ENCODE measurements around the gene STAT2.
"Not testable (repeated sequence)": the region's sequence is repeated elsewhere in the genome, so short reads cannot be mapped to it uniquely, and the experiment has no call there.

STAT2 gene

GRCh38 chr12:56359851-56360767 is at the start of gene STAT2:
STAT2 (minus strand) TSS chr12:56360107; CDS start chr12:56356571, 3,536 bp downstream.
- Histone ChIP-seq H3K9ac (ENCODE audit: low read depth, low read length) (peak within 1 kb of the TSS; percentile 79), H3K4me3 (ENCODE audit: low read depth, low read length) (peak within 1 kb of the TSS; percentile 67), H3K9me3 (ENCODE audit: control insufficient read depth, insufficient read depth, low read length) (no peaks in the 10 kb centered on the region)

GRCh38 chr12:56408799-56409417 is 49.0 kb upstream of the STAT2 start:
- Histone ChIP-seq H3K9me3 (ENCODE audit: control insufficient read depth, insufficient read depth, low read length) (no peaks in the 10 kb centered on the region), H3K4me1 (ENCODE audit: control insufficient read depth, insufficient read depth, low read length) (no peaks in the 10 kb centered on the region), H3K9ac (ENCODE audit: low read depth, low read length) (no peak overlapping the region), H3K27me3 (ENCODE audit: control insufficient read depth, insufficient read depth, low read length) (no peaks in the 10 kb centered on the region), H3K4me3 (ENCODE audit: low read depth, low read length) (no peak overlapping the region), H3K36me3 (ENCODE audit: control insufficient read depth, insufficient read depth, low read length) (peaks cover 3% of the 10 kb centered on the region)

More at GRCh38 chr12:56359851-56360767, at the start of gene STAT2:
- H3K36me3 ChIP-seq (ENCODE audit: control insufficient read depth, insufficient read depth, low read length) = peaks cover 14% of the 10 kb centered on the region
- H3K4me1 ChIP-seq (ENCODE audit: control insufficient read depth, insufficient read depth, low read length) = peaks cover 11% of the 10 kb centered on the region
- no peaks in the 10 kb centered on the region for H3K27me3 ChIP-seq (ENCODE audit: control insufficient read depth, insufficient read depth, low read length)

GRCh38 chr12:56404227-56404626 is 44.3 kb upstream of the STAT2 start:
- H3K4me3 ChIP-seq (ENCODE audit: low read depth, low read length); H3K27me3 ChIP-seq (ENCODE audit: control insufficient read depth, insufficient read depth, low read length); H3K9ac ChIP-seq (ENCODE audit: low read depth, low read length); H3K36me3 ChIP-seq (ENCODE audit: control insufficient read depth, insufficient read depth, low read length); H3K9me3 ChIP-seq (ENCODE audit: control insufficient read depth, insufficient read depth, low read length); H3K4me1 ChIP-seq (ENCODE audit: control insufficient read depth, insufficient read depth, low read length): not testable (repeated sequence)

GRCh38 chr12:56401612-56402011 is 41.7 kb upstream of the STAT2 start:
- not testable (repeated sequence) for H3K4me1 ChIP-seq (ENCODE audit: control insufficient read depth, insufficient read depth, low read length); H3K4me3 ChIP-seq (ENCODE audit: low read depth, low read length); H3K9me3 ChIP-seq (ENCODE audit: control insufficient read depth, insufficient read depth, low read length); H3K27me3 ChIP-seq (ENCODE audit: control insufficient read depth, insufficient read depth, low read length); H3K9ac ChIP-seq (ENCODE audit: low read depth, low read length); H3K36me3 ChIP-seq (ENCODE audit: control insufficient read depth, insufficient read depth, low read length)

- not testable (repeated sequence) for H3K27me3 ChIP-seq (ENCODE audit: control insufficient read depth, insufficient read depth, low read length); H3K4me1 ChIP-seq (ENCODE audit: control insufficient read depth, insufficient read depth, low read length); H3K9me3 ChIP-seq (ENCODE audit: control insufficient read depth, insufficient read depth, low read length); H3K9ac ChIP-seq (ENCODE audit: low read depth, low read length); H3K4me3 ChIP-seq (ENCODE audit: low read depth, low read length); H3K36me3 ChIP-seq (ENCODE audit: control insufficient read depth, insufficient read depth, low read length)
Observed at GRCh38 chr12:56401125-56401524, 41.2 kb upstream of the STAT2 start.

- not testable (repeated sequence) for H3K9me3 ChIP-seq (ENCODE audit: control insufficient read depth, insufficient read depth, low read length); H3K4me3 ChIP-seq (ENCODE audit: low read depth, low read length); H3K4me1 ChIP-seq (ENCODE audit: control insufficient read depth, insufficient read depth, low read length); H3K27me3 ChIP-seq (ENCODE audit: control insufficient read depth, insufficient read depth, low read length); H3K36me3 ChIP-seq (ENCODE audit: control insufficient read depth, insufficient read depth, low read length); H3K9ac ChIP-seq (ENCODE audit: low read depth, low read length)
Observed at GRCh38 chr12:56399466-56399865, 39.6 kb upstream of the STAT2 start.

GRCh38 chr12:56398324-56398723 is 38.4 kb upstream of the STAT2 start:
- H3K4me1 ChIP-seq (ENCODE audit: control insufficient read depth, insufficient read depth, low read length) = no peaks in the 10 kb centered on the region
- H3K27me3 ChIP-seq (ENCODE audit: control insufficient read depth, insufficient read depth, low read length) = no peaks in the 10 kb centered on the region
- H3K9me3 ChIP-seq (ENCODE audit: control insufficient read depth, insufficient read depth, low read length) = peaks cover 8% of the 10 kb centered on the region
- H3K9ac ChIP-seq (ENCODE audit: low read depth, low read length) = no peak overlapping the region
- H3K4me3 ChIP-seq (ENCODE audit: low read depth, low read length) = no peak overlapping the region
- no peaks in the 10 kb centered on the region for H3K36me3 ChIP-seq (ENCODE audit: control insufficient read depth, insufficient read depth, low read length)

- H3K4me1 ChIP-seq (ENCODE audit: control insufficient read depth, insufficient read depth, low read length) = no peaks in the 10 kb centered on the region
- no peaks in the 10 kb centered on the region for H3K36me3 ChIP-seq (ENCODE audit: control insufficient read depth, insufficient read depth, low read length)
- no peak overlapping the region for H3K4me3 ChIP-seq (ENCODE audit: low read depth, low read length)
- H3K27me3 ChIP-seq (ENCODE audit: control insufficient read depth, insufficient read depth, low read length) = no peaks in the 10 kb centered on the region
- H3K9ac ChIP-seq (ENCODE audit: low read depth, low read length) = no peak overlapping the region
- no peaks in the 10 kb centered on the region for H3K9me3 ChIP-seq (ENCODE audit: control insufficient read depth, insufficient read depth, low read length)
Observed at GRCh38 chr12:56392331-56392730, 32.4 kb upstream of the STAT2 start.

GRCh38 chr12:56391721-56392120 is 31.8 kb upstream of the STAT2 start:
- Histone ChIP-seq H3K9me3 (ENCODE audit: control insufficient read depth, insufficient read depth, low read length) (no peaks in the 10 kb centered on the region), H3K4me3 (ENCODE audit: low read depth, low read length) (no peak overlapping the region)

GRCh38 chr12:56389412-56389811 is 29.5 kb upstream of the STAT2 start:
- no peak overlapping the region for H3K9ac ChIP-seq (ENCODE audit: low read depth, low read length)
- peaks cover 2% of the 10 kb centered on the region for H3K4me1 ChIP-seq (ENCODE audit: control insufficient read depth, insufficient read depth, low read length)
- no peaks in the 10 kb centered on the region for H3K9me3 ChIP-seq (ENCODE audit: control insufficient read depth, insufficient read depth, low read length)
- no peak overlapping the region for H3K4me3 ChIP-seq (ENCODE audit: low read depth, low read length)
- no peaks in the 10 kb centered on the region for H3K27me3 ChIP-seq (ENCODE audit: control insufficient read depth, insufficient read depth, low read length)
- H3K36me3 ChIP-seq (ENCODE audit: control insufficient read depth, insufficient read depth, low read length) = no peaks in the 10 kb centered on the region

More at GRCh38 chr12:56391721-56392120, 31.8 kb upstream of the STAT2 start:
- peaks cover 2% of the 10 kb centered on the region for H3K4me1 ChIP-seq (ENCODE audit: control insufficient read depth, insufficient read depth, low read length)
- H3K36me3 ChIP-seq (ENCODE audit: control insufficient read depth, insufficient read depth, low read length) = no peaks in the 10 kb centered on the region
- no peaks in the 10 kb centered on the region for H3K27me3 ChIP-seq (ENCODE audit: control insufficient read depth, insufficient read depth, low read length)
- H3K9ac ChIP-seq (ENCODE audit: low read depth, low read length) = no peak overlapping the region

GRCh38 chr12:56387152-56387736 is 27.3 kb upstream of the STAT2 start:
- Histone ChIP-seq H3K9me3 (ENCODE audit: control insufficient read depth, insufficient read depth, low read length) (no peaks in the 10 kb centered on the region), H3K4me3 (ENCODE audit: low read depth, low read length) (no peak overlapping the region), H3K9ac (ENCODE audit: low read depth, low read length) (no peak overlapping the region), H3K4me1 (ENCODE audit: control insufficient read depth, insufficient read depth, low read length) (peaks cover 2% of the 10 kb centered on the region), H3K27me3 (ENCODE audit: control insufficient read depth, insufficient read depth, low read length) (no peaks in the 10 kb centered on the region), H3K36me3 (ENCODE audit: control insufficient read depth, insufficient read depth, low read length) (no peaks in the 10 kb centered on the region)

- Histone ChIP-seq H3K9ac (ENCODE audit: low read depth, low read length) (no peak overlapping the region), H3K27me3 (ENCODE audit: control insufficient read depth, insufficient read depth, low read length) (no peaks in the 10 kb centered on the region), H3K4me3 (ENCODE audit: low read depth, low read length) (no peak overlapping the region), H3K9me3 (ENCODE audit: control insufficient read depth, insufficient read depth, low read length) (no peaks in the 10 kb centered on the region), H3K4me1 (ENCODE audit: control insufficient read depth, insufficient read depth, low read length) (peaks cover 2% of the 10 kb centered on the region), H3K36me3 (ENCODE audit: control insufficient read depth, insufficient read depth, low read length) (no peaks in the 10 kb centered on the region)
Observed at GRCh38 chr12:56385873-56386272, 26.0 kb upstream of the STAT2 start.

All from iPS-15b (cell line).